RPMI7951 (cell line): ENCODE measurements around the gene KRT3. TPM values are rescaled to one million over a fixed set of nuclear protein-coding genes. Genes with fewer than 3 reads are reported as not detected.

Experiments used
- DNase-seq: peaks from one replicate; pipeline ENCODE4 v3.0.0-alpha.2; 2012; ENCODE audit warnings: low read depth
- total RNA-seq: library from RNA; depleted of rRNA; stranded (reverse); fragments of >200 nt; shearing (Covaris generic); gene quantifications from 2 replicates; pipeline ENCODE4 v1.2.3, GENCODE V29; 2014; rRNA removed

KRT3 gene
- 0.12 TPM in 1 of 2 replicates, not detected in the other for total RNA-seq

DNA sequence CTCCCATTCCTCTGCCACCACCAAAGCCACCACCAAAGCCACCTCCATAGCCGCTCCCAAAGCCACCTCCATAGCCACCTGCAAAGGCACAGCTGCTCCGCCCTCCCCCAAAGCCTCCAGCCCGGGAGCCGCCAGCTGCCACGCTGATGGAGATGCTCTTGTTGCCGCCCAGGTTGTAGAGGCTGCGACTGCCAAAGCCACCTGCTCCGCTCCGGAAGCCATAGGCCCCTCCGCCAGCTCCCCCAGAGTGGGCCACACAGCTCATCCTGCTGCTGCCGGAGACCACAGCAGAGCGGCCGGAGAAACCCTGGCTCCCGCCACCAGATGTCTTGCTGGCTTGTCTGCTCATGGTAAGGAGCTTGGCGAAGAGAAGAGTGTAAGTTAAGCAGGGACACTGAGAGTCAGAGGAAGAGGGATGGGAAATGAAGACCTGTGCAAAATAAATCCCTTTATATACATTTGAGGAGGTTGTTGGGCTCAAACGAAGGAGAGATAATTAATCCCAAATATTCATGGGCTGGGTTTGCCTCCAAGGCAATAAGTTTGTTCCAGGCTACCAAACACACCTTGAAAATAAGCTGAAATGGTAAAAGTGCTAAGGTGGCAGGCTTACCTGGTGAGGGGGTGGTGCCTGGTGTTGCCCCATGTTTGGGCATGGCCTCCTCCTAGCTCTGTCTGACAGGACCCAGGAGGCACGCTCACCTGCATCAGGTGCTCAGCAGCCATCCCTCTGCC is at the start of gene KRT3:
Gene KRT3 (minus strand): TSS at position 424 of the 735 bp plus-strand sequence. CDS start 75 bp downstream, at position 349.
- DNase-seq = no peak

DNA sequence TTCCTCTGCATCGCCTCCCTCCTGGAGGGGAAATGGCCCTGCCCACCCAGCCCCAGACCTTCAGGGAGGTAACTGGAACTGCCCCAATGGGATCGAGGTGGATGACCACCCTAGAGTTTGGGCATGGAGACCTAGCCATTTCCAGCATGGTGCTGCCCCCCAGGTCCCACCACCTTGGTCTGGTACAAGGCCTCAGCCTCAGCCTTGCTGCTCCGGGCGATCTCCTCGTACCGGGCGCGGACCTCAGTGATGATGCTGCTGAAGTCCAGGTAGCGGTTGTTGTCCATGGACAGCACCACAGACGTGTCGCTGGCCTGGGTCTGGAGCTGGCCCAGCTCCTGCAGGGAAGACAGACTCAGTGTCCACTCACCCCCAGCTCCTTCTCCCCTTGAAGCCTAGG is 48.5 kb upstream of the KRT3 start:
- no peak for DNase-seq

DNA sequence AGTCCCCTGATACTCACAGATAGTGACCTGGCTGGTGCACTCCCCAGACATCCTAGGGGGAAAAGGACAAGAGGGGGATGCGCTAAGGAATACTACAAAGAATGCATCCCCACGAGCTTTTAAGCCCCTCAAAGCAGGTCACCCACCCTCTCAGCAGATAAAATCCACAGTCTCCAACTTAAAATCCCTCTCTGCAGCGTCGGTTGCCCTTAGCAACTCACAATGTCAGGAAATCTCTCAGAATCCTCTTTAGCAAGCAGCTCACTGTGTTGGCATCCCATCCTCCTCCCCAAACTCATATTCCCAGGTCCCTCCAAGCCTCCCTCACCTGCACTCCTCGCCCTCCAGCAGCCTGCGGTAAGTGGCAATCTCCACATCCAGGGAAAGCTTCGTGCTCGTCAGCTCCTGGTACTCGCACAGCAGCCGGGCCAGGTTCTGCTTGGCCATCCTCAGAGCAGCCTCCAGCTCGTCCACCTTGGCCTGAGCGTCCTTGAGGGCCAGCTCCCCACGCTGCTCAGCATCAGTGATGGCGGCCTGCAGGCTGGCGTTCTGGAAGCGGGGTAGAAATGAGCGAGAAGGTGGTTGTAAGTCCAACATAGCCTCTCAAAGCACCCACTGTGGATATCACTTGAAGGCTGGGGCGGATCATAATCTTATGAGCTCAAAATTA is 43.7 kb upstream of the KRT3 start:
- DNase-seq = no peak

GRCh38 chr12:52838609-52839435 is 42.9 kb upstream of the KRT3 start:
- no peak for DNase-seq

DNA sequence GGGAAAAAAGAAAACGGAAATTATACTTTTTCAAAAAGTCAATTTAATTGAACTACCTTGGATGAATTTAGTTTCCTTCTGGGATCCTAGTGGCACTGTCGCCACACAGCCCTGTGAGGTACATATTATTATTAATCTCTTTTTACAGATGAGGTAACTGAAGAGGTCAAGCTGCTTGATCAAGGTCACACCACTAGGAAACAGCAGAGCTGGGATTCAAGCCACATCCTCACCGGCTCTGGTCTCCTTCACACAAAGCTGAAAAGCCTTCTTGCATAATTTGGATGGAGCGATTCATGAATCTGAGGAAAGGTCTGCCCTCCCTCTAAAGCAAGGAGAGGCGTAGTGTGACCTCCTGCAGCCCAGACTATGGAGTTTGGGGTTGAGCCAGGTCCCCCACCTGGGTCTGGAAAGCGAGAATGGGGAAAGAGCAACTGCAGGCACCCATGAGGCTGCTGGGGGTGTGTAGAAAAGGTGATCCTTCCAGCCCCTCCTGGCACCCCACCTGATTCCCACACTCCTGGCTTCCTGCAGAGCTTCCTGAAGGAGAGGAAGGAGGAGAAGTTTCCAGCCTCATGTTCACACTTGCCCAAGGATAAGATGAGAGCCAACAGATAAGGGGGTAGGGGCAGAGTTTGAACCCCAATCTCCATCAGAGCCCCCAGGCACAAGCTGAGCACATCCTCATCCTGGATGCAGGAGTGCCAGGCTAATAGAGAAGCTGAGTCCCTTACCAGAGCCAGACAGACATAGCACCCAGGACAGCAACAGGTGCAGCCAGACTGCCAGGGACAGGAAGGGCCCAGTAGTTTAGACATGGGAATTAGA is 42.1 kb upstream of the KRT3 start:
- peak; percentile 76 for DNase-seq

GRCh38 chr12:52837413-52837741 is 41.5 kb upstream of the KRT3 start:
- DNase-seq = peak; percentile 97

GRCh38 chr12:52836491-52837412 is 40.8 kb upstream of the KRT3 start:
- DNase-seq = peak; percentile 83

DNA sequence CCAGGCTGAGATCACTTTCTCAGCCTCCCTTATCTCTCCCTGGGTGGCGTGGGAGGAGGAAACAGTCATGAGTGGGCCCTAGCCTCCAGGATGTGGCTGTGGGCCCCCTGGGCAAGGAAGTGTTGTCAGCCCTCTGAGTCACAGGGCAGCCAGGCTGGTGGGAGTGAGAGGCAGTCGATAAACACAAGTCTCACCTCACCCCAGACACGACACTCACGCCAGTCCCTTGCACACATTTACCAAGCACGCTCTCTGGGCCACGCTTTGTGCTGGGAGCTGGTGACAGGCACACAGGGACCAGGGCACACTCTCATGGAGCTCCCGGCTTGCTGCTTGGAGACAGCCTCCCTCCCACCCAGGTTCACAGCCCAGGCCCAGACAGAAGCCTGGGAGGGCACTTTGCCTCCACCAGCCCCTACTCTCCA is 40.1 kb upstream of the KRT3 start:
- peak; percentile 94 for DNase-seq

DNA sequence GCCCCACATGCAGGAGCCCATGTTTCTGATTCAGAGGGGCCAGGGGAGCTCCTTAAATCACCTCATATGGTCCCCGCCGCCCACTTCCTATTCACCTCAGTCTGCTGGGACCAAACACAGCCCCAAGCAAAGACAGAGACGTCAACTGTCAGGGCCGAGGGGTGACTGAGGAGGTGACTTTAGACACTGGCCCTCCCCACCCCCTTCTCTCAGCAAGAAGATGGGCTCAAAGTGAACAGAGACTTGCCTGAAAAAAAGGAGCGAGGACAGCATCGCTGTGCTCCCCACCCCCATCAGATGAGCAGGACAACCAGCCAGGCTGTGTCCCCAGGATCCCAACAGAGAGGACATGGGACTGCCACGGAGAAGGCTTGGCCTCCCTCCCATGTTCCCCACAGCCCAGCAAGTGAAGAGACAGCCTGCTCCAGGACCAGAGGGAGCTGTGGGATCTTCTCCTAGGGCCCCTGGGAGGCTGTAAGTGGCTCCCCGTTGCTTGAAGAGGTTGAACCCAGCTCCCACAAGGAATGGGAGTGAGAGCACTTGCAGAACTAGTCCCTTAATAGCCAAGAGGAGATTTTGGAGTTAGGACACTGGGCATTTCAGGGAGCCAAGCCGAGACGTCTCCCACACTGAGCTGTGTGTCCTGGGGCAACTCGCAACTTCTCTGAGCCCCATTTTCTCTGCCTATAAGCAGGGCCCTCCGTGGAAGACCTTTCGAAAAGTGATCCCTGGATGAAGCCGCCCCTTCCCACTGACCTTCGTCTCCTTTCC is 39.5 kb upstream of the KRT3 start:
- no peak for DNase-seq

DNA sequence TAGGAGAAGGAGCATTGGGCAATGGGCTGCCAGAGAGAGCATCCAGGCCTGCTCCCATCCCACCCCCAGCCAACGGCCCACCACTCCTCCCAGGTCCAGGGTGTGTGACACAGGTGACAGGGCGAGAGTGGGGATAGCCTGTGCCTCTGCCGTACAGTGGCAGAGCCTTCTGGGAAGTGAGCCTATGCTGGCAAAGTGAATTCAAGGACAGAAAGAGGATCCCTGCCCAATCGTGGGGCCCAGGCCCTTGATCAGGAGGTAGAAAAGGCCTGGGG is 38.7 kb upstream of the KRT3 start:
- DNase-seq = no peak

- DNase-seq = no peak
These were observed 38.2 kb upstream of the KRT3 start, which contains the start of gene KRT79 for GRCh38 chr12:52833922-52834726. TSS of gene KRT79 (minus strand) at chr12:52834311. CDS start at chr12:52834260, 51 bp downstream.

- no peak for DNase-seq
These were observed 37.3 kb upstream of the KRT3 start for GRCh38 chr12:52832985-52833905.

- DNase-seq = no peak
These were observed 36.5 kb upstream of the KRT3 start for GRCh38 chr12:52832451-52832850.

DNA sequence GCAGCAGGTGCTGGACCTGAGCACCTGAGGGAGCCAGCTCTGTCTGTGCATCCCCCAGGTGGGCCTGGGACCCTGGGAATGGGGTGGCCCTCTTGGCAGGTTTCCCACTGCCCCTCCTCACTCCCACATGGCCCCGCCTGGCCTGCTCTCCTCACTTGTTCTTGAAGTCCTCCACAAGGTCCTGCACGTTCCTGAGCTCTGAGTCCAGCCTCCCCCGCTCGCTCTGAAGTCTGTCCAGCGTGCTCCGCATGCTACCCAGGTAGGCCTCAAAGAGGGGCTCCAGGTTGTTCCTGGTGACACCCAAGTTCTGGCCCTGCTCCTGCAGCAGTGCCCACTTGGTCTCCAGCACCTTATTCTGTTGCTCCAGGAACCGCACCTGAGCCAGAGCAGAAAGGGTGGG is 35.3 kb upstream of the KRT3 start:
- no peak for DNase-seq

DNA sequence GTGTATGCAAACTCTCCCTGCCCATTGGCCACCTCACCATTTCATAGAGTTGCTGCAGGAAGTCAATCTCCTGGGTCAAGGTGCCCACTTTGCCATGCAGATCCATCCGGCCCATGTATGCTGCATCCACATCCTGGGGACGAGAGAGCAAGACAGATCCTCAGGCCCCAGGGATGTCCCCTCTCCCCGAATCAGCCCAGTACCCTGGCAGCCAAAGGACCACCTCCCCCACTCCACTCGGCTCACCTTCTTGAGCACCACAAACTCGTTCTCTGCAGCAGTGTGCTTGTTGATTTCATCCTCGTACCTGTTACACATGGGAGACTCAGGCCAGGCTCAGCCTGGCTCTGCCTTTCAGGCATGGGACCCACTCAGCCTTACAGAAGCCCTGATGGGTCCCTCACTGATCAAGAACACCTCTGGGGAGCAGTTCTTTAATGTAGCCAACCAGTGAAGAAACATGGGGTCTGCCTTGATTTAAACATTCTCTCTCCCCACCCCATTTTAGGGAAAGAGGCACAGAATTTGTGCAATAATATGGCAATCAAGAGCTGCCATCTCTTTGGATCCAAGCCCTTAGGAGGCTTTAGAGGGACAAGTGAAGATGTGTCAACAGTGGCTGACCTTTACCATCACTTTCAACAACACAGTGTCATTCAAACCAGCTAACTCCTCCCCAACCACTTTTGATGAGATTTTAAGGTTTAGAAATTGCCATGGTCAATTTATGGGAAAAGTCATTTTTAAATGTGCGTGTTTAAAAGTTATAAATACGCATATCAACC is 34.3 kb upstream of the KRT3 start:
- no peak for DNase-seq

DNA sequence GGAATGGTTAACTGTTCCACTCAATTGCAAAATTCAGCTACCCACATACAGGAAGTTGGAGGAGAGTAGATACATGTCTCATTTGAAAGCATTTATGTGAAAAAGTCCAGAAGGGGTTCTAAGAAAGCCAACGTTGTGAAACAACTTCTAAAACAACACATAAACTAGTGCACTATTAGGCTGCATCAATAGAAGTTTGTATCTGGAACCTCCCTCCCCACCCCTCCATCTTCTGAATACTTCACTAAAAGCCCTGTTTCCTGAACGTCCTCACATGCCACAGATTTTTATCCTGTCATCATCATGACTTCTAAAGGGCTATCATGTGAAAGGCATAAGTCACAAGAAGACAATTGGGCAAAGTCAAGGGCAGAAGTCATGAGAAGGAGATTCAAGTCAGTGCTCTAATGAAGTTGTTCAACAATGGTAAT is 32.7 kb upstream of the KRT3 start:
- DNase-seq = no peak

- no peak for DNase-seq
These were observed 32.2 kb upstream of the KRT3 start for GRCh38 chr12:52828156-52828555.
